ENCODE data around the gene PCDHGB5. TPM values are rescaled to one million over a fixed set of nuclear protein-coding genes. Genes with fewer than 3 reads are reported as not detected.
"Not testable (repeated sequence)": the region's sequence is repeated elsewhere in the genome, so short reads cannot be mapped to it uniquely, and the experiment has no call there.

The PCDHGB5 gene
- 10 to 100 TPM in 2 of 5 donors, 1 to 10 TPM in 3; 1.8 to 16.8 (median 4.2) TPM for total RNA-seq
- under 1 TPM in 2 of 3 donors, not detected in 1; 0.35 to 0.75 TPM for polyA plus RNA-seq
- long read RNA-seq, donor 1, partial matches to known transcripts = 0 of 2 reads
- long read RNA-seq, donor 1, other reads (novel, unspliced or antisense) = 0 of 2 reads
- long read RNA-seq, donor 2, full-length matches to known transcripts = 3 of 3 reads
- long read RNA-seq, donor 2, partial matches to known transcripts = 0 of 3 reads
- long read RNA-seq, donor 2, other reads (novel, unspliced or antisense) = 0 of 3 reads
- long read RNA-seq, donor 3, partial matches to known transcripts = 0 of 2 reads
- long read RNA-seq, donor 3, other reads (novel, unspliced or antisense) = 0 of 2 reads
- long read RNA-seq, donor 4 = 0 reads
- long read RNA-seq, donor 5, full-length matches to known transcripts = 5 of 5 reads
- long read RNA-seq, donor 5, partial matches to known transcripts = 0 of 5 reads
- long read RNA-seq, donor 5, other reads (novel, unspliced or antisense) = 0 of 5 reads
- long read RNA-seq, donor 6, full-length matches to known transcripts = 5 of 5 reads
- long read RNA-seq, donor 6, partial matches to known transcripts = 0 of 5 reads
- long read RNA-seq, donor 6, other reads (novel, unspliced or antisense) = 0 of 5 reads
- long read RNA-seq, donor 7, full-length matches to known transcripts = 3 of 3 reads
- long read RNA-seq, donor 7, partial matches to known transcripts = 0 of 3 reads
- long read RNA-seq, donor 7, other reads (novel, unspliced or antisense) = 0 of 3 reads
- long read RNA-seq, donor 8, full-length matches to known transcripts = 3 of 3 reads
- long read RNA-seq, donor 8, partial matches to known transcripts = 0 of 3 reads
- long read RNA-seq, donor 8, other reads (novel, unspliced or antisense) = 0 of 3 reads
- long read RNA-seq, donor 9, full-length matches to known transcripts = 4 of 4 reads
- long read RNA-seq, donor 9, partial matches to known transcripts = 0 of 4 reads
- long read RNA-seq, donor 9, other reads (novel, unspliced or antisense) = 0 of 4 reads
- long read RNA-seq, donor 10, full-length matches to known transcripts = 1 of 1 reads
- long read RNA-seq, donor 10, partial matches to known transcripts = 0 of 1 reads
- long read RNA-seq, donor 10, other reads (novel, unspliced or antisense) = 0 of 1 reads

GRCh38 chr5:141397756-141398551 is at the start of gene PCDHGB5:
PCDHGB5 (plus strand) TSS chr5:141397947; CDS start chr5:141398128, 181 bp downstream.
- peaks cover 0 to 14% (median 0%) of the 10 kb centered on the region in 4 donors for H3K36me3 ChIP-seq
- WGBS, 5 donors = 7 to 11% (median 9%) methylated on average over 21 to 25 of the region's 43 CpGs
- intact Hi-C loops (cut with DNase I; ENCODE audit: low total_unique reads); H3K4me1 ChIP-seq; H3K27ac ChIP-seq: not testable (repeated sequence)
- H3K9me3 ChIP-seq = peaks cover 44 to 94% (median 87%) of the 10 kb centered on the region in 4 donors
- peak; percentile 43 to 62 for DNase-seq
- H3K4me3 ChIP-seq = peak within 1 kb of the TSS; percentile 22 to 40 (median 24)
- peaks cover 0 to 79% (median 14%) of the 10 kb centered on the region in 3 donors for H3K27me3 ChIP-seq
- peak in 4 of 7 experiments; percentile 25 to 41 (median 38) for TF ChIP-seq CTCF (IDR thresholded peaks at IDR 0.05)

- DNase-seq = peak in 1 of 2 donors; percentile 40
- 21 to 28% (median 26%) methylated on average over 29 of the region's 29 CpGs for WGBS, 5 donors
- H3K27ac ChIP-seq = no peak within 1 kb of the TSS
- no peak within 1 kb of the TSS for H3K4me3 ChIP-seq
- H3K27me3 ChIP-seq = peaks cover 0 to 67% (median 4%) of the 10 kb centered on the region in 3 donors
- H3K36me3 ChIP-seq = peaks cover 0 to 8% (median 0%) of the 10 kb centered on the region in 4 donors
- no peak for TF ChIP-seq EP300 (IDR thresholded peaks at IDR 0.05)
- intact Hi-C loops (cut with DNase I; ENCODE audit: low total_unique reads) = no loop called here
- no peaks in the 10 kb centered on the region for H3K4me1 ChIP-seq
- peaks cover 23 to 95% (median 86%) of the 10 kb centered on the region in 4 donors for H3K9me3 ChIP-seq
These were observed 47.7 kb upstream of the PCDHGB5 start, which contains the start of gene PCDHGB1 for GRCh38 chr5:141349917-141350619. PCDHGB1 (plus strand) TSS chr5:141350099; CDS start chr5:141350261, 162 bp downstream.

- Histone ChIP-seq H3K4me1 (no peaks in the 10 kb centered on the region), H3K9me3 (peaks cover 31 to 97% (median 86%) of the 10 kb centered on the region in 4 donors), H3K36me3 (peaks cover 0 to 8% (median 0%) of the 10 kb centered on the region in 4 donors), H3K4me3 (no peak overlapping the region), H3K27me3 (peaks cover 0 to 71% (median 5%) of the 10 kb centered on the region in 3 donors), H3K27ac (no peak overlapping the region)
- no peak for DNase-seq
- no peak for TF ChIP-seq POLR2A (IDR thresholded peaks at IDR 0.05)
- no peak for TF ChIP-seq CTCF (IDR thresholded peaks at IDR 0.05)
- TF ChIP-seq POLR2AphosphoS5 (IDR thresholded peaks at IDR 0.05) = no peak
- no peak for TF ChIP-seq EP300 (IDR thresholded peaks at IDR 0.05)
- intact Hi-C loops (cut with DNase I; ENCODE audit: low total_unique reads) = no loop called here
- WGBS, 5 donors = 30 to 56% (median 38%) methylated on average over 6 to 34 of the region's 36 CpGs
These were observed 46.2 kb upstream of the PCDHGB5 start for GRCh38 chr5:141351591-141351990.
